Measurements from ENCODE around the gene ADSS1.

GRCh38 chr14:104734051-104734587 is 10.1 kb downstream of the ADSS1 start:
- TF ChIP-seq POLR2A (IDR thresholded peaks at IDR 0.05; ENCODE audit: low read depth, low read length): no peak
- TF ChIP-seq PAX5 (IDR thresholded peaks at IDR 0.05; ENCODE audit: insufficient read depth, low read length, severe bottlenecking): no peak
- TF ChIP-seq TAF1 (IDR thresholded peaks at IDR 0.05; ENCODE audit: low read depth, low read length): no peak
- TF ChIP-seq POLR2AphosphoS5 (IDR thresholded peaks at IDR 0.05; ENCODE audit: low read depth, low read length): no peak
